ENCODE results near the gene FRMD3. TPM values are rescaled to one million over a fixed set of nuclear protein-coding genes. Genes with fewer than 3 reads are reported as not detected.

Gene FRMD3
- total RNA-seq, 4 donors from 2014 or later: 9.9 to 42.4 (median 40.2) TPM

DNA sequence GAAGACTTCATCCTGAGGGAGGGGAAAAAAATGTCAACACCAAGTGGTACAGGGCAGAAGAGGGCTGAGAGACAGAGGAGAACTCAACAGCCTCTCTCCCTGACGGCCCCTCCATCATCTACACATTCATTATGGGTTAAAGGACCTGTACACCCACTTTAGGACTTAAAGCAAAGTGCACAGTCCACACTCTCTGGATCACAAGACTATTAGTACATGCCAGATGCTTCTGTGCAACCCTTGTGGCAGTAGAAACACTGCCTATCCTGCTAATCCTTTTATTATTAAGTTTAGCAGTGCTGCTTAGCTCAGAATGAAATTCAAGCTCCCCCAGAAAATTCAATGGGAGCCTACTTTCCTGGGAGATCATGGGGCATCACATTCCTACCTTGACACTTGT is 1.9 kb downstream of the FRMD3 start:
- DNase-seq: no peak
- peaks cover 0 to 13% (median 0%) of the 10 kb centered on the region in 4 donors for H3K4me1 ChIP-seq
- peak overlapping the region in 2 of 4 donors; percentile 66 to 75 for H3K4me3 ChIP-seq
- no peaks in the 10 kb centered on the region for H3K9me3 ChIP-seq
- TF ChIP-seq, protein P1, sequence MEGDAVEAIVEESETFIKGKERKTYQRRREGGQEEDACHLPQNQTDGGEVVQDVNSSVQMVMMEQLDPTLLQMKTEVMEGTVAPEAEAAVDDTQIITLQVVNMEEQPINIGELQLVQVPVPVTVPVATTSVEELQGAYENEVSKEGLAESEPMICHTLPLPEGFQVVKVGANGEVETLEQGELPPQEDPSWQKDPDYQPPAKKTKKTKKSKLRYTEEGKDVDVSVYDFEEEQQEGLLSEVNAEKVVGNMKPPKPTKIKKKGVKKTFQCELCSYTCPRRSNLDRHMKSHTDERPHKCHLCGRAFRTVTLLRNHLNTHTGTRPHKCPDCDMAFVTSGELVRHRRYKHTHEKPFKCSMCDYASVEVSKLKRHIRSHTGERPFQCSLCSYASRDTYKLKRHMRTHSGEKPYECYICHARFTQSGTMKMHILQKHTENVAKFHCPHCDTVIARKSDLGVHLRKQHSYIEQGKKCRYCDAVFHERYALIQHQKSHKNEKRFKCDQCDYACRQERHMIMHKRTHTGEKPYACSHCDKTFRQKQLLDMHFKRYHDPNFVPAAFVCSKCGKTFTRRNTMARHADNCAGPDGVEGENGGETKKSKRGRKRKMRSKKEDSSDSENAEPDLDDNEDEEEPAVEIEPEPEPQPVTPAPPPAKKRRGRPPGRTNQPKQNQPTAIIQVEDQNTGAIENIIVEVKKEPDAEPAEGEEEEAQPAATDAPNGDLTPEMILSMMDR (IDR thresholded peaks at IDR 0.05): no peak
- TF ChIP-seq POLR2A (IDR thresholded peaks at IDR 0.05): peak in 1 of 2 donors; percentile 17
- no peak overlapping the region for H3K27ac ChIP-seq
- no peaks in the 10 kb centered on the region for H3K36me3 ChIP-seq
- H3K27me3 ChIP-seq: no peaks in the 10 kb centered on the region

GRCh38 chr9:83535736-83536135 is 2.5 kb downstream of the FRMD3 start:
- Histone ChIP-seq H3K36me3 (no peaks in the 10 kb centered on the region), H3K27ac (no peak overlapping the region), H3K27me3 (no peaks in the 10 kb centered on the region), H3K4me3 (no peak overlapping the region), H3K9me3 (no peaks in the 10 kb centered on the region), H3K4me1 (peaks cover 0 to 13% (median 0%) of the 10 kb centered on the region in 4 donors)
- no peak for TF ChIP-seq POLR2A (IDR thresholded peaks at IDR 0.05)
- TF ChIP-seq, protein P1 (IDR thresholded peaks at IDR 0.05): no peak
- no peak for DNase-seq

- H3K27me3 ChIP-seq: no peaks in the 10 kb centered on the region
- peaks cover 0 to 8% (median 0%) of the 10 kb centered on the region in 4 donors for H3K4me1 ChIP-seq
- no peak overlapping the region for H3K4me3 ChIP-seq
- no peak for DNase-seq
- no peaks in the 10 kb centered on the region for H3K9me3 ChIP-seq
- no peak overlapping the region for H3K27ac ChIP-seq
- H3K36me3 ChIP-seq: no peaks in the 10 kb centered on the region
- TF ChIP-seq, protein P1 (IDR thresholded peaks at IDR 0.05): no peak
- TF ChIP-seq POLR2A (IDR thresholded peaks at IDR 0.05): no peak
These were observed 4.9 kb downstream of the FRMD3 start for GRCh38 chr9:83533296-83533695.

DNA sequence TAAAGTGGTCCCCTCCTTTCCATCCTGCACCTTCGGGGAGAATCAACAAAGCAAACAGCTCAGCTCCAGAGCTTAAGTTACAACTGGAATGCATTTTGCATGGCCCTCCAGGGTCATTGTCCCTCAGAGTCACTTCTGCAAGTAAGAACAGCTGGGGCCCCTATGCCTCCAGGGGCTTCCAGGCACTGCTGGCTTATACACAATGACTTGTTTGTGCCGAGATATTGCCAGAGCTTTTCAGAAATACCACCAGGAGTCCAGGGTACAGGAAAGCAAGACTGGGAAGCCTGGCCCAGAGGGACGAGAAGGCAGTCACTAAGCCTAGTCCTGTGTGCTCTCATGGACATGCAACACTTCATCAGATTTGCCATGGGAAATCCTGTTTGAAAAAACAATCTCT is 11.3 kb downstream of the FRMD3 start:
- H3K36me3 ChIP-seq: no peaks in the 10 kb centered on the region
- TF ChIP-seq, protein P1 (IDR thresholded peaks at IDR 0.05): no peak
- TF ChIP-seq POLR2A (IDR thresholded peaks at IDR 0.05): no peak
- no peak for DNase-seq

GRCh38 chr9:83526211-83526610 is 12.0 kb downstream of the FRMD3 start:
- Histone ChIP-seq H3K36me3 (no peaks in the 10 kb centered on the region), H3K27ac (no peak overlapping the region), H3K27me3 (no peaks in the 10 kb centered on the region), H3K4me3 (no peak overlapping the region), H3K4me1 (no peaks in the 10 kb centered on the region), H3K9me3 (no peaks in the 10 kb centered on the region)
- DNase-seq: no peak
- TF ChIP-seq, protein P1 (IDR thresholded peaks at IDR 0.05): no peak
- no peak for TF ChIP-seq POLR2A (IDR thresholded peaks at IDR 0.05)

More for the DNA sequence above, 11.3 kb downstream of the FRMD3 start:
- Histone ChIP-seq H3K27ac (no peak overlapping the region), H3K4me3 (no peak overlapping the region), H3K9me3 (no peaks in the 10 kb centered on the region), H3K4me1 (no peaks in the 10 kb centered on the region), H3K27me3 (no peaks in the 10 kb centered on the region)

DNA sequence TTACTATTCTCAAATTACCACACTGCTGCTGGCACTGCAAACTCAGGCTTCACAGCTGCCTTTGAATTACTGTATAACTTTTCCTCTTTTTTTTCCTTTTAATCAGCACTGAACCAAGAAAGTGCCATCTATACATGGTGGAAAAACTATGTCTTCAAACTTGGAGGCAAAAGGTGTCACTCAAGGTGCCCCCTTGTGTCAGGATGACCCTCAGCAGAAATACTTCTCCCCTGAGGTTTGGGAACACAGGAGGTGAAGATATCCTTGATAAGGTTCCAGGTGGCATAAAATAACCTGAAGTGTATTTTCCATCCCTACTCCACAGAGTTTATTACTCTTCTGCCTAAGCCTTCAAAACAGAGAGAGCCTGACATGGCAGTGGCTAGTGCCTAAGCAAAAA is 14.5 kb downstream of the FRMD3 start:
- H3K4me1 ChIP-seq: no peaks in the 10 kb centered on the region

More for the DNA sequence above, 14.5 kb downstream of the FRMD3 start:
- H3K36me3 ChIP-seq: no peaks in the 10 kb centered on the region
- no peaks in the 10 kb centered on the region for H3K27me3 ChIP-seq
- no peak overlapping the region for H3K4me3 ChIP-seq
- H3K9me3 ChIP-seq: no peaks in the 10 kb centered on the region
- TF ChIP-seq, protein P1 (IDR thresholded peaks at IDR 0.05): no peak
- TF ChIP-seq POLR2A (IDR thresholded peaks at IDR 0.05): no peak
- H3K27ac ChIP-seq: no peak overlapping the region
- no peak for DNase-seq
